ENCODE results near the gene ANXA10. TPM values are rescaled to one million over a fixed set of nuclear protein-coding genes. Genes with fewer than 3 reads are reported as not detected.
"Not testable (repeated sequence)": the region's sequence is repeated elsewhere in the genome, so short reads cannot be mapped to it uniquely, and the experiment has no call there.

Gene ANXA10
- total RNA-seq, 2 donors from 2014 or later = 4.3 TPM; not detected in 1

DNA sequence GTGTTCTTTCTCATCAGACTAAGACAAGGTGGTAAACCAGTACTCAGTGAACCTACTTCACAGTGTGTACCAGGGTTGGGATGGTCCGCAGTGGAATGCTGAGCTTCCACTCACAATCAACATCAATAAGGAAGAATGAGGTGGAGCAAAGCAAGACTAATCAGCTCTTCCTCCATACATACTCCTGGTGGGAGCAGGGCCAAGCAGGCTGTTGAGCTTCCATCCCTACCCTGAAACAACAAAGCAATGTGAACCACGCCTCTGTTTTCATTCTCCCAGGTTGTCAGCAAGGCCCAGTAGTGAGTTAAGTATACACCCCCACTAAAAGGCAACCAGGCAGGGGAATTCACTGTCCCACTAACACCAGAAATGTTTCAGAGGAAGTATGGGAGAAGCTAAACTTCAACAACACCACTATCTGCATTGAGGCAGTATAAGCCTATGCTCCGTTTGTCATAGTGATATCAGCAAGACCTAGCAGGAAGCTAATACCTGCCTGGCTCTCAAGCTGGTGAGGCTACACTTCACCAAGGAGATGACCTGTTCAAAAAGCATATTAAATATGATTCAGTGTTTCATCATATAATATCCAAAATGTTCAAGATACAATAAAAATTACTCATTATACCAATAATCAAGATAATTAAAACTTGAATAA lies 116.7 kb downstream of the ANXA10 start:
- TF ChIP-seq, protein P1, sequence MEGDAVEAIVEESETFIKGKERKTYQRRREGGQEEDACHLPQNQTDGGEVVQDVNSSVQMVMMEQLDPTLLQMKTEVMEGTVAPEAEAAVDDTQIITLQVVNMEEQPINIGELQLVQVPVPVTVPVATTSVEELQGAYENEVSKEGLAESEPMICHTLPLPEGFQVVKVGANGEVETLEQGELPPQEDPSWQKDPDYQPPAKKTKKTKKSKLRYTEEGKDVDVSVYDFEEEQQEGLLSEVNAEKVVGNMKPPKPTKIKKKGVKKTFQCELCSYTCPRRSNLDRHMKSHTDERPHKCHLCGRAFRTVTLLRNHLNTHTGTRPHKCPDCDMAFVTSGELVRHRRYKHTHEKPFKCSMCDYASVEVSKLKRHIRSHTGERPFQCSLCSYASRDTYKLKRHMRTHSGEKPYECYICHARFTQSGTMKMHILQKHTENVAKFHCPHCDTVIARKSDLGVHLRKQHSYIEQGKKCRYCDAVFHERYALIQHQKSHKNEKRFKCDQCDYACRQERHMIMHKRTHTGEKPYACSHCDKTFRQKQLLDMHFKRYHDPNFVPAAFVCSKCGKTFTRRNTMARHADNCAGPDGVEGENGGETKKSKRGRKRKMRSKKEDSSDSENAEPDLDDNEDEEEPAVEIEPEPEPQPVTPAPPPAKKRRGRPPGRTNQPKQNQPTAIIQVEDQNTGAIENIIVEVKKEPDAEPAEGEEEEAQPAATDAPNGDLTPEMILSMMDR (IDR thresholded peaks at IDR 0.05) = no peak
- Histone ChIP-seq H3K9me3 (peaks cover 4% of the 10 kb centered on the region), H3K36me3 (no peaks in the 10 kb centered on the region), H3K27me3 (replicated peaks; ENCODE audit: insufficient read depth) (no peaks in the 10 kb centered on the region), H3K4me3 (no peak overlapping the region), H3K4me1 (ENCODE audit: control insufficient read depth in 1 of 2, low read depth in 2 of 2) (no peaks in the 10 kb centered on the region), H3K27ac (no peak overlapping the region)
- ATAC-seq (ENCODE audit: insufficient number of reproducible peaks, low FRiP score, low read depth) (no peak), DNase-seq (ENCODE audit: low spot score) (no peak)

DNA sequence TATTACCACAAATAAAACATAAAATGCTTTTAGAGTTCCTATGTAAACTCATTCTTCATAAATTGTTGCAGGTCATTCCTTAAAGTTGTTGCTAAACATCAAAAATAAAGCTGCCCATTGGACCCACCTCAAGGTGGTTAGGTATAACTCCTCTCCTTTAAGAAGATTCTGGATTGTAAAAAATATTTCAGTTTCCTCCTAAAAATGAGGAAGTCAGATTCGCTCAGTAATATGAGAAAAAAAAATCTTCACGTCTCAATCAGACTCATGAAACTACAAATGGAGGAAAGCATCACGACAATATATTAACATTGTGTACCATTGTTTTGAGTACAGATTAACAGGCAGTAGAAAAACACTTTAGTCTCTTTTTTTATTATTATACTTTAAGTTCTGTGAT lies 120.3 kb downstream of the ANXA10 start:
- Histone ChIP-seq H3K36me3 (peaks cover 10% of the 10 kb centered on the region), H3K27ac (no peak overlapping the region), H3K4me3 (no peak overlapping the region), H3K27me3 (replicated peaks; ENCODE audit: insufficient read depth) (no peaks in the 10 kb centered on the region), H3K4me1 (ENCODE audit: control insufficient read depth in 1 of 2, low read depth in 2 of 2) (no peaks in the 10 kb centered on the region), H3K9me3 (peaks cover 4% of the 10 kb centered on the region)
- no peak for ATAC-seq (ENCODE audit: insufficient number of reproducible peaks, low FRiP score, low read depth)
- no peak for DNase-seq (ENCODE audit: low spot score)
- TF ChIP-seq, protein P1 (IDR thresholded peaks at IDR 0.05) = no peak

DNA sequence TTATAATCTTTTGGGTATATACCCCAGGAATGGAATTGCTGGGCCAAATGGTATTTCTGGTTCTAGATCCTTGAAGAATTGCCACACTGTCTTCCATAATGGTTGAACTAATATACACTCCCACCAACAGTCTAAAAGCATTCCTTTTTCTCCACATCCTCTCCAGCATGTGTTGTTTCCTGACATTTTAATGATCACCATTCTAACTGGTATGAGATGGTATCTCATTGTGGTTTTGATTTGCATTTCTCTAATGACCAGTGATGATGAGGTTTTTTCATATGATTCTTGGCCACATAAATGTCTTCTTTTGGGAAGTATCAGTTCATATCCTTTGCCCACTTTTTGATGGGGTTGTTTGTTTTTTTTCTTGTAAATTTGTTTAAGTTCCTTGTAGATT lies 121.2 kb downstream of the ANXA10 start:
- ATAC-seq (ENCODE audit: insufficient number of reproducible peaks, low FRiP score, low read depth); H3K4me1 ChIP-seq (ENCODE audit: control insufficient read depth in 1 of 2, low read depth in 2 of 2): not testable (repeated sequence)

DNA sequence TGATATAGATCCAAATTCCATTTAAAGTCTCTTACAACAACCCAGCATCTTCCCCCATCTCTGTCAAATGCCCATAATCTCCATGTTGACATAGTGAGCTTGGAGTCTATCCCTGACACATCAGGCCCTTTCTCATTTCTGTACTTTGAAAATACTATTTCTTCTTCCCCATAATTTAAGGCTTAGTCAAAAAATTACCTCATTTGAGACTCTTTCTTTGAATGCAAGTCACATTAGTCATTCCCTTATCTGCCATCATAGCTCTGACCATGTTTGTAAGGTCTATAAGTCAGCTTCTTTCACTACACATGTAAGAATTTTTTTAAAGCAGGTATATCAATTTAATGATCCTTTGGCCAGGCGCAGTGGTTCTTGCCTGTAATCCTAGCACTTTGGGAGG lies 126.3 kb downstream of the ANXA10 start:
- TF ChIP-seq, protein P1 (IDR thresholded peaks at IDR 0.05) = no peak
- no peak overlapping the region for H3K27ac ChIP-seq
- no peak for DNase-seq (ENCODE audit: low spot score)
- no peak overlapping the region for H3K4me3 ChIP-seq
- ATAC-seq (ENCODE audit: insufficient number of reproducible peaks, low FRiP score, low read depth) = no peak
- H3K9me3 ChIP-seq = no peaks in the 10 kb centered on the region
- H3K4me1 ChIP-seq (ENCODE audit: control insufficient read depth in 1 of 2, low read depth in 2 of 2) = no peaks in the 10 kb centered on the region
- no peaks in the 10 kb centered on the region for H3K27me3 ChIP-seq (replicated peaks; ENCODE audit: insufficient read depth)
- H3K36me3 ChIP-seq = peaks cover 29% of the 10 kb centered on the region

More for the DNA sequence above, 121.2 kb downstream of the ANXA10 start:
- not testable (repeated sequence) for H3K27me3 ChIP-seq (replicated peaks; ENCODE audit: insufficient read depth); H3K27ac ChIP-seq; H3K4me3 ChIP-seq; H3K9me3 ChIP-seq; DNase-seq (ENCODE audit: low spot score)
- H3K36me3 ChIP-seq = peaks cover 15% of the 10 kb centered on the region

DNA sequence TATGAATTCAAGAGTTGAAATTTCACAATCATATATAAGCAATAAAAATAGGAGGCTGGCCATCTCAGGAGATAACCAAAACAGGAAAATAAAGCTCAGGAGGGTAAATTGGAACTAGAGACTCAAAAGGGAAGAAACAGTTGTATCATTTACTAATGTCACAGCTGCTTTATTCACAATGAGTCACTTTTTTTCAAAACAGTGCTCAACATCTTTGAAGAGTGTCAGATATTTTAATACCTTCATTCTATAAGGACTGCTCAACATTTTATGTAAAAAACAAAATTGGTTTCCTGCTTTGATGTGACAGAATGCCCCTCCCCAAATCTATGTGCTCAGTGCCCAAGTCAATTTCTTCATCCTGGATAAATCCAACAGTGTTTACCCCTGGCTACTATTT lies 128.6 kb downstream of the ANXA10 start:
- H3K36me3 ChIP-seq = peaks cover 30% of the 10 kb centered on the region

More for the DNA sequence above, 128.6 kb downstream of the ANXA10 start:
- TF ChIP-seq, protein P1 (IDR thresholded peaks at IDR 0.05) = no peak
- no peaks in the 10 kb centered on the region for H3K27me3 ChIP-seq (replicated peaks; ENCODE audit: insufficient read depth)
- H3K4me1 ChIP-seq (ENCODE audit: control insufficient read depth in 1 of 2, low read depth in 2 of 2) = no peaks in the 10 kb centered on the region
- H3K27ac ChIP-seq = no peak overlapping the region
- no peaks in the 10 kb centered on the region for H3K9me3 ChIP-seq
- ATAC-seq (ENCODE audit: insufficient number of reproducible peaks, low FRiP score, low read depth) (no peak), DNase-seq (ENCODE audit: low spot score) (no peak)
- no peak overlapping the region for H3K4me3 ChIP-seq

Measured in thoracic aorta (tissue), 2 donors.